Mammary epithelial cell (primary cell): Measurements from ENCODE around the gene HSPA12A.

Experiments
- EZH2 ChIP-seq: IDR thresholded peaks from 2 replicates; pipeline ENCODE4 v1.6.1; 2012; ENCODE audit warnings: low read length, inconsistent platforms, borderline replicate concordance
- TF ChIP-seq, protein P1 (sequence below), 2 donors: IDR thresholded peaks in 1 of 2; conservative IDR thresholded peaks in 1 of 2; 2 replicates each; pipeline ENCODE4 v1.5.1; 2011 to 2012; ENCODE audit warnings: inconsistent platforms in 2 of 2, low read length in 2 of 2, mild to moderate bottlenecking in 2 of 2, control low read depth in 1 of 2, low read depth in 1 of 2; ENCODE audit not compliant: insufficient read depth in 1 of 2; ENCODE audit errors: extremely low read depth in 1 of 2

DNA sequence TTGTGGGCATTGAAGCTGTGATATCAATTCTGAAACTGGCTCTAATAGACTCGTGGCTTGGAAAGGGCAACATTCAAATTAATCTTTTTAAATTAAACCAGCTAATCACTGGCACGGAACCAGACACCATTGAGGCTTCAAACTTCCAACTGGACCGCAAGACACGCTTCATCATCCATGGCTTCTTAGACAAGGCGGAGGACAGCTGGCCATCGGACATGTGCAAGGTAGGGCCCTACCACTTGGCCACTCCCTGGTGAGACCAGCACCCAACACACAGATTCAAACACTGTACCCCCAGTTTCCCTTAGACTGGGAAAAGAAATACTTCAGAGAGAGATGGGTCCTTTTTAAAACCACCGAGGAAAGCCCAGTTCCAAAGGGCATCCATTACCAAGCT lies 116.5 kb downstream of the HSPA12A start:
- TF ChIP-seq, protein P1, sequence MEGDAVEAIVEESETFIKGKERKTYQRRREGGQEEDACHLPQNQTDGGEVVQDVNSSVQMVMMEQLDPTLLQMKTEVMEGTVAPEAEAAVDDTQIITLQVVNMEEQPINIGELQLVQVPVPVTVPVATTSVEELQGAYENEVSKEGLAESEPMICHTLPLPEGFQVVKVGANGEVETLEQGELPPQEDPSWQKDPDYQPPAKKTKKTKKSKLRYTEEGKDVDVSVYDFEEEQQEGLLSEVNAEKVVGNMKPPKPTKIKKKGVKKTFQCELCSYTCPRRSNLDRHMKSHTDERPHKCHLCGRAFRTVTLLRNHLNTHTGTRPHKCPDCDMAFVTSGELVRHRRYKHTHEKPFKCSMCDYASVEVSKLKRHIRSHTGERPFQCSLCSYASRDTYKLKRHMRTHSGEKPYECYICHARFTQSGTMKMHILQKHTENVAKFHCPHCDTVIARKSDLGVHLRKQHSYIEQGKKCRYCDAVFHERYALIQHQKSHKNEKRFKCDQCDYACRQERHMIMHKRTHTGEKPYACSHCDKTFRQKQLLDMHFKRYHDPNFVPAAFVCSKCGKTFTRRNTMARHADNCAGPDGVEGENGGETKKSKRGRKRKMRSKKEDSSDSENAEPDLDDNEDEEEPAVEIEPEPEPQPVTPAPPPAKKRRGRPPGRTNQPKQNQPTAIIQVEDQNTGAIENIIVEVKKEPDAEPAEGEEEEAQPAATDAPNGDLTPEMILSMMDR (conservative IDR thresholded peaks at IDR 0.05 in 1 of 2, IDR thresholded peaks at IDR 0.05 in 1 of 2; ENCODE audit: extremely low read depth in 1 of 2, insufficient read depth in 1 of 2, low read depth in 1 of 2, low read length in 2 of 2): no peak
- no peak for TF ChIP-seq EZH2
